ENCODE measurements around the gene SNAP91. TPM values are rescaled to one million over a fixed set of nuclear protein-coding genes. Genes with fewer than 3 reads are reported as not detected.

Gene SNAP91
- total RNA-seq, 2 donors from 2014 or later: 2.9 to 7.2 TPM

DNA sequence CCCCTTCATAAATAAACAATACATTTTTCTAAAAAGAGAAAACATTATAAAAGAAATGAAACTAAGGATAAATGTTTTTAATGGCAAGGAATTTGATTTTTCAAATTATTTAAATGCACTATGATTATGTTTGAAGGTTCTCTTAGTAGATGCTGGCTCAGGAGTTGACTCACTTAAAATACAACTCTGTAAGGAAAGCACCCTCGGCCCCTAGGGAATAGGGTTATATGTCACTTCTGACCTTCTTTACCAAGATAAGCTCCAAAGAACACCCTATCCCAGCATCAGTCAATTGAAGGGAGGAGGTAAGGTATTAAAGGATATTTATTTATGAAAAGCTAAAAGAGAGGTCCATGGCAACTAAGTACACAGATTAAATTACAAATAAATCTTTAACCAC is 6.8 kb downstream of the SNAP91 start:
- H3K27me3 ChIP-seq (replicated peaks; ENCODE audit: insufficient read depth): no peaks in the 10 kb centered on the region
- no peak for DNase-seq (ENCODE audit: low spot score)
- WGBS: 58% methylated on average over 1 of the region's 1 CpG
- no peaks in the 10 kb centered on the region for H3K4me1 ChIP-seq (replicated peaks)
- H3K9me3 ChIP-seq: no peaks in the 10 kb centered on the region
- TF ChIP-seq POLR2A (IDR thresholded peaks at IDR 0.05): no peak
- TF ChIP-seq, protein P1, sequence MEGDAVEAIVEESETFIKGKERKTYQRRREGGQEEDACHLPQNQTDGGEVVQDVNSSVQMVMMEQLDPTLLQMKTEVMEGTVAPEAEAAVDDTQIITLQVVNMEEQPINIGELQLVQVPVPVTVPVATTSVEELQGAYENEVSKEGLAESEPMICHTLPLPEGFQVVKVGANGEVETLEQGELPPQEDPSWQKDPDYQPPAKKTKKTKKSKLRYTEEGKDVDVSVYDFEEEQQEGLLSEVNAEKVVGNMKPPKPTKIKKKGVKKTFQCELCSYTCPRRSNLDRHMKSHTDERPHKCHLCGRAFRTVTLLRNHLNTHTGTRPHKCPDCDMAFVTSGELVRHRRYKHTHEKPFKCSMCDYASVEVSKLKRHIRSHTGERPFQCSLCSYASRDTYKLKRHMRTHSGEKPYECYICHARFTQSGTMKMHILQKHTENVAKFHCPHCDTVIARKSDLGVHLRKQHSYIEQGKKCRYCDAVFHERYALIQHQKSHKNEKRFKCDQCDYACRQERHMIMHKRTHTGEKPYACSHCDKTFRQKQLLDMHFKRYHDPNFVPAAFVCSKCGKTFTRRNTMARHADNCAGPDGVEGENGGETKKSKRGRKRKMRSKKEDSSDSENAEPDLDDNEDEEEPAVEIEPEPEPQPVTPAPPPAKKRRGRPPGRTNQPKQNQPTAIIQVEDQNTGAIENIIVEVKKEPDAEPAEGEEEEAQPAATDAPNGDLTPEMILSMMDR (IDR thresholded peaks at IDR 0.05): no peak
- TF ChIP-seq POLR2AphosphoS5 (IDR thresholded peaks at IDR 0.05): no peak
- H3K36me3 ChIP-seq: no peaks in the 10 kb centered on the region
- no peak overlapping the region for H3K4me3 ChIP-seq
- H3K27ac ChIP-seq: no peak overlapping the region
- intact Hi-C loops (cut with DNase I): no loop called here

DNA sequence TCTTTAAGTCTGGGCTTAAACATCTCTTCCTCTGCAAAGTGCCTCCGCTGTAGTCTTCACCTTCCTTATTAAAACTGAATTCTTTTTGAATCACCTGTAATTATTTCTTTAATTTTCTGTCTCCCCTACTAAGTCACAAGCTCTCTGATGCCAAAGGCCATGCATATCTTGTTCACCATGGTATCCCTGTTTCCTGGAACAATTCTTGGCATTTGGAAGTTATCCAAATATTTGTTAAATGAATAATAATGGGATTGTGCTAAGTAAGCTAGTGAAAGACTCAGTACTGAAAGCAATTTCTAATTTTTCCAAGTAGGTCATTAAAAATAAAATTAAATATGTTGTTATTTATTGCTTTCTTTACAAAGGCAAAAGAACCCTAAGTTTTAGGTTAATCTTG is 12.2 kb downstream of the SNAP91 start:
- Histone ChIP-seq H3K27ac (no peak overlapping the region), H3K9me3 (no peaks in the 10 kb centered on the region), H3K36me3 (no peaks in the 10 kb centered on the region), H3K4me1 (replicated peaks) (no peaks in the 10 kb centered on the region), H3K4me3 (no peak overlapping the region), H3K27me3 (replicated peaks; ENCODE audit: insufficient read depth) (no peaks in the 10 kb centered on the region)
- intact Hi-C loops (cut with DNase I): no loop called here
- WGBS: 97% methylated on average over 1 of the region's 1 CpG
- DNase-seq (ENCODE audit: low spot score): no peak
- TF ChIP-seq POLR2AphosphoS5 (IDR thresholded peaks at IDR 0.05): no peak
- TF ChIP-seq POLR2A (IDR thresholded peaks at IDR 0.05): no peak
- TF ChIP-seq, protein P1 (IDR thresholded peaks at IDR 0.05): no peak

DNA sequence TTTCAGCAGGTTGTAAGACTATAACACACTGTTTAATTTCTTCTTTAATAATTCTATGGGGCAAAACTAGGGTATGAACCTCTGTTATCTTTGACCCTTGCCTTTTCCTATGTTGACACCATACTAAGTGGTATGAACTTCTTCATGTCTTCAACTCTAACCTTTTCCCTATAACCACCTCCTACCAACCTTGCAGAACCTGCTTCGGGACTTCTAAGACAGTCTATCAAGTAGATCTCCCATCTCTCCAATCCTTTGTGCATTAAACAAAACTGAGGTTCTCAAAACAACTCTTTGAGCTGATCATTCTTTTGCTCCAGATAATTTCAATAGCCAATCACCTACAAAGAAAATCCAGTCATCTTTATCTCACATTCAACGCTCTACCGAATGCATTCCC is 23.4 kb downstream of the SNAP91 start:
- WGBS: 82% methylated on average over 3 of the region's 3 CpGs

DNA sequence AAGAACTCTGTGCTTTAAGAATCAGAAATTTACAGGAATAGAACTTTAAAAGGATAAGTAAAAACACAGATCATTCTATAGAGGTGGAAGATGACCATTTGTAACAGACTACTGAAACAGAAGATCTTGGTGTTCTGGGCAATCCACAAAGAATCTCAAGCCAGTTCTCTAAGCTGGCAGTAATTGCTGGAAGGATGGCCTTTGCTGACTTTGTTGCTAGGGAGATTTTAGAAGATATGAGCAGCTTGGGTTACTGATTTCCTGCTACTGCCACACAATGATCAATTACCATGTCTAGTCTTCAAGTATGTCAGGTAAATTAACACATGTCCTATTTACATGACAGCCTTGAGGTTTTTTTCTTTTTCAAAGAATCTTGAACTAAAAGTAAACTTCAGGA is 31.1 kb downstream of the SNAP91 start:
- intact Hi-C loops (cut with DNase I): no loop called here
- no peaks in the 10 kb centered on the region for H3K36me3 ChIP-seq
- DNase-seq (ENCODE audit: low spot score): no peak
- TF ChIP-seq POLR2AphosphoS5 (IDR thresholded peaks at IDR 0.05): no peak
- TF ChIP-seq, protein P1 (IDR thresholded peaks at IDR 0.05): no peak
- no peak for TF ChIP-seq POLR2A (IDR thresholded peaks at IDR 0.05)
- H3K27ac ChIP-seq: no peak overlapping the region
- H3K4me1 ChIP-seq (replicated peaks): no peaks in the 10 kb centered on the region
- H3K4me3 ChIP-seq: no peak overlapping the region
- no peaks in the 10 kb centered on the region for H3K27me3 ChIP-seq (replicated peaks; ENCODE audit: insufficient read depth)
- no peaks in the 10 kb centered on the region for H3K9me3 ChIP-seq

More for the DNA sequence above, 23.4 kb downstream of the SNAP91 start:
- Histone ChIP-seq H3K36me3 (no peaks in the 10 kb centered on the region), H3K4me3 (no peak overlapping the region), H3K27me3 (replicated peaks; ENCODE audit: insufficient read depth) (no peaks in the 10 kb centered on the region), H3K27ac (no peak overlapping the region), H3K4me1 (replicated peaks) (no peaks in the 10 kb centered on the region), H3K9me3 (no peaks in the 10 kb centered on the region)
- intact Hi-C loops (cut with DNase I): no loop called here
- DNase-seq (ENCODE audit: low spot score): no peak
- no peak for TF ChIP-seq POLR2AphosphoS5 (IDR thresholded peaks at IDR 0.05)
- TF ChIP-seq, protein P1 (IDR thresholded peaks at IDR 0.05): no peak
- TF ChIP-seq POLR2A (IDR thresholded peaks at IDR 0.05): no peak

DNA sequence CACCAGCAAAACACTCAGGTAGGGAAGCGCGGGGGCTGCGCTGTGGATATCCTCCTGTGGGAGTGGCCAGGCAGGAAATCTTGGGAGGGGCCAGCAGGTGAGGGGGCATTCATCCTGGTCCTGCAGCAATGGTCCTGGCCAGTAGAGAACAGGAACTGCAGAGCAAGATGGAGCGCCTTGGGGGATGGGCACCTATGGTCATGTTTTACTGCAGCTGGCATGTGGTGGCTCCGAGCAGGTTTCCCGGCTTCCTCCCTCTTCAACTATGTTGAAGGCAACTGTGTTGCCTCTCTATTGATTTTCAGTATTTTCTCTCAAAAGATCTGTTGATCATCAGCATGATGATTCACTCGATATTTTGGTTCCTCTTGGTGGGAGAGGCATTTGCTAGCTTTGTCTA is 70.9 kb downstream of the SNAP91 start:
- TF ChIP-seq POLR2AphosphoS5 (IDR thresholded peaks at IDR 0.05): no peak
- TF ChIP-seq, protein P1 (IDR thresholded peaks at IDR 0.05): no peak
- TF ChIP-seq POLR2A (IDR thresholded peaks at IDR 0.05): no peak
- no peak for DNase-seq (ENCODE audit: low spot score)
- no peaks in the 10 kb centered on the region for H3K9me3 ChIP-seq
- WGBS: 90% methylated on average over 7 of the region's 7 CpGs
- no peaks in the 10 kb centered on the region for H3K4me1 ChIP-seq (replicated peaks)
- no peak overlapping the region for H3K27ac ChIP-seq
- intact Hi-C loops (cut with DNase I): no loop called here
- H3K4me3 ChIP-seq: no peak overlapping the region
- no peaks in the 10 kb centered on the region for H3K27me3 ChIP-seq (replicated peaks; ENCODE audit: insufficient read depth)
- no peaks in the 10 kb centered on the region for H3K36me3 ChIP-seq
